ENCODE data around the gene ENTR1.

Gene ENTR1

DNA sequence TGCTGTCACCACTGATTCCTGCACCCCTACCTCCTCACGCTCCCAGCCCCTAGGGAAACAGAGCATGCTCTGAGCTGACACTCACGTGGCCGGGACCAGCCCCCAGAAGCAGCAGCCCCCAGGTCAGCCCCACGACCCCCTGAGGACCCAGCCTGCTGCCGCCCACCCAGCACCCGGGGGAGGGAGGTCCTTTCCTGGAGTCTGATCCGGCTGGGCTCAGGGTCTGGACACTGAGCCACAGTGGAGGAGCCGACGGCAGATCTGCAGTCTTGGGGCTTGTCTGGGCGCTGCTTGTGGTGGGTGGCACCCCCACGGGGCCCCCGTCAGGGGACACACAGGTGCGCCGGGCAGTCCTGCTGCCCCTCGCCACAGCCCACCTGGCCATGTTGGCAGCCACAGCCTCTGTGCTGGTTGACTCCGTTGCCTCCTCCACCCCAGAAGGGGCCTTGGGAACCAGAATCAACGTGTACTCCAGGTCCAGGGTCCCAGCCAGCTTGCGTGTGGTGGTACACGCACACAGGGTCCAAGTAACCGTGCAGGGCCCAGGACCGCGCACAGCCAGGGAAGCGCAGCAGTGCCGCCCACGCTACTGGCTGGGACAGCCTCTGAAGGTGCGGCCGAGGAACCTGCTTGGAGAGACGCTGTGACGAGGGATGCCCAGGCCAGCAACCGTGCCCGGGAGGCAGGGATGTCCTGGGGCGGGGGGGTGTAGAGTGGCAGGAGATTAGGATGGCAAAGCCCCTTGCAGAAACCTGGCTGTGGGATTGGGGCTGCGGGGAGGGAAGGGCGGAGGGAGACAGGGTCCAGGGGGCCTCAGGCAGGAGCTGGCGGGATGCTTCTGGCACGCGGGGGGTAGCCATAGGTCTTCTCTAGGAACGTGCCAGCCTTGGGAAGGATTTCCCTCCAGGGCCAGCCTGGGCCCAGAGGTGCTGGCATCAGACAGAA lies 50.4 kb downstream of the ENTR1 start:
- TF ChIP-seq, protein P1, sequence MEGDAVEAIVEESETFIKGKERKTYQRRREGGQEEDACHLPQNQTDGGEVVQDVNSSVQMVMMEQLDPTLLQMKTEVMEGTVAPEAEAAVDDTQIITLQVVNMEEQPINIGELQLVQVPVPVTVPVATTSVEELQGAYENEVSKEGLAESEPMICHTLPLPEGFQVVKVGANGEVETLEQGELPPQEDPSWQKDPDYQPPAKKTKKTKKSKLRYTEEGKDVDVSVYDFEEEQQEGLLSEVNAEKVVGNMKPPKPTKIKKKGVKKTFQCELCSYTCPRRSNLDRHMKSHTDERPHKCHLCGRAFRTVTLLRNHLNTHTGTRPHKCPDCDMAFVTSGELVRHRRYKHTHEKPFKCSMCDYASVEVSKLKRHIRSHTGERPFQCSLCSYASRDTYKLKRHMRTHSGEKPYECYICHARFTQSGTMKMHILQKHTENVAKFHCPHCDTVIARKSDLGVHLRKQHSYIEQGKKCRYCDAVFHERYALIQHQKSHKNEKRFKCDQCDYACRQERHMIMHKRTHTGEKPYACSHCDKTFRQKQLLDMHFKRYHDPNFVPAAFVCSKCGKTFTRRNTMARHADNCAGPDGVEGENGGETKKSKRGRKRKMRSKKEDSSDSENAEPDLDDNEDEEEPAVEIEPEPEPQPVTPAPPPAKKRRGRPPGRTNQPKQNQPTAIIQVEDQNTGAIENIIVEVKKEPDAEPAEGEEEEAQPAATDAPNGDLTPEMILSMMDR (IDR thresholded peaks at IDR 0.05; ENCODE audit: low read depth, low read length), result no peak
- peaks cover 3% of the 10 kb centered on the region for H3K9me3 ChIP-seq (ENCODE audit: severe bottlenecking)
- DNase-seq, result peak; percentile 24
- no peaks in the 10 kb centered on the region for H3K27me3 ChIP-seq (ENCODE audit: insufficient read depth, low read depth, severe bottlenecking)
- no peak overlapping the region for H3K27ac ChIP-seq
- no peak overlapping the region for H3K4me3 ChIP-seq (ENCODE audit: low read depth, low read length)
- peaks cover 38% of the 10 kb centered on the region for H3K36me3 ChIP-seq

DNA sequence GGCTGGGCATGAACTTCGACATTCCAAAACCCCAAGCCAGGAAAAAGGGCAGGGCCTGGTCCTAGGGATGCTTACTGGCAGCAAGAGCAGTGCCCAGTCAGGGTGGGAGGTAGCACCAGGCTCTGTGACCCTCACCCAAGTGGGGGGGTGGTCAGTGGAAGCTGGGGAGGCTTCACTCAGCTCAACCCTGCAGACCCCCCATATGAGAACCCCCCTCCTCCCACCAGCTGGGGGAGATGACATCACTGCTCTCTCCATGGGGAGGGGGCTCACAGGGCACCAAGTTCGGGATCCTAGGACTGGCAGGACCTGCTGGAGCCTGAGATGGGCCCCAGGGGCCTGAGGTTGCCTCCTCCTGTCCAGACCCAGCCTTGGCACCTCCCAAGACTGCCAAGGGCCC lies 51.5 kb downstream of the ENTR1 start:
- no peaks in the 10 kb centered on the region for H3K27me3 ChIP-seq (ENCODE audit: insufficient read depth, low read depth, severe bottlenecking)
- H3K36me3 ChIP-seq, result peaks cover 36% of the 10 kb centered on the region
- TF ChIP-seq, protein P1 (IDR thresholded peaks at IDR 0.05; ENCODE audit: low read depth, low read length), result no peak
- peaks cover 1% of the 10 kb centered on the region for H3K9me3 ChIP-seq (ENCODE audit: severe bottlenecking)
- H3K4me3 ChIP-seq (ENCODE audit: low read depth, low read length), result no peak overlapping the region
- no peak for DNase-seq
- no peak overlapping the region for H3K27ac ChIP-seq

DNA sequence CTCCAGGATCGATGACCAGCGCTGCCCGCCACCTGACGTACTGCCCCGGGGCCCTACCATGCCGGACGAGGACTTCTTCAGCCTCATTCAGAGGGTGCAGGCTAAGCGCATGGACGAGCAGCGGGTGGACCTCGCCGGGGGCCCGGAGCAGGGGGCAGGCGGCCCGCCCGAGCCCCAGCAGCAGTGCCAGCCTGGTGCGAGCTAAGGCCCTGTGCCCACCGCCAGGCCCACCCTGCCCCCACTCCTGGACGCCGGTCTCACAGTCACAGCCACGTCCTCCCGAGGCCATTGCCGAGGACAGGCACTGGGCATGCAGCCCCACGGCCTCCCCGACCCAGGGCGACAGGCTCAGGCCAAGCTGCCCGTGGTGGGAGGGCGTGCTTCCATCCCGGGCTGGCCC lies 52.4 kb downstream of the ENTR1 start:
- peaks cover 34% of the 10 kb centered on the region for H3K36me3 ChIP-seq
- H3K27ac ChIP-seq, result no peak overlapping the region
- DNase-seq, result no peak
- H3K27me3 ChIP-seq (ENCODE audit: insufficient read depth, low read depth, severe bottlenecking), result no peaks in the 10 kb centered on the region
- H3K4me3 ChIP-seq (ENCODE audit: low read depth, low read length), result no peak overlapping the region
- H3K9me3 ChIP-seq (ENCODE audit: severe bottlenecking), result no peaks in the 10 kb centered on the region
- TF ChIP-seq, protein P1 (IDR thresholded peaks at IDR 0.05; ENCODE audit: low read depth, low read length), result no peak

DNA sequence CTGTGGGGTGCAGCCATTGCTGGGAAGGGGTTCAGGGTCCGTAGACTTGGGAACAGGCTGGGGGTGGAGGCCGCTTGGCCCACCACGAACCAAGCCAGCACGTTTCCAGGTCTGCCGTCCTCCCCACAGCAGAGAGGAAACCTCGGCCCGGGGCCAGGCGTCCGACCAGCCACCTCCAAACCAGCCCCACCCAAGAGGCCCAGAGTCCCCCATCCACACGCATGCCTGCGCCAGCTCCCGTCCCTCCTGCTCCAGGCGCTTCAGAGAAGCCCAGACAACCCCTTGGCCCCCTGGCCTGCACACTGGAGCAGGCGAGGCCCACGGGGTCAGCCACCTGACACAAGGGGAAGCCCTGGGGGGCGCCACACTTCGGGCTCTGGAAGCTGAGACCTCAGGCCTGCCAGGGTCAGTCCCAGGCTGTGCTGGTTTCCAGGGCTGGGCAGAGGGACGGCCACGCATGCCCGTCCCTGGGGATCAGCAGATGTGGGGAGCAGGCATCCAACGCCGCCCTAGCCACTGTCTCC lies 53.1 kb downstream of the ENTR1 start:
- TF ChIP-seq, protein P1 (IDR thresholded peaks at IDR 0.05; ENCODE audit: low read depth, low read length), result no peak
- no peak overlapping the region; the same call in 1 of the 2 replicates for H3K27ac ChIP-seq
- no peak for DNase-seq
- no peaks in the 10 kb centered on the region for H3K27me3 ChIP-seq (ENCODE audit: insufficient read depth, low read depth, severe bottlenecking)
- H3K36me3 ChIP-seq, result peaks cover 34% of the 10 kb centered on the region
- no peak overlapping the region for H3K4me3 ChIP-seq (ENCODE audit: low read depth, low read length)
- no peaks in the 10 kb centered on the region for H3K9me3 ChIP-seq (ENCODE audit: severe bottlenecking)

DNA sequence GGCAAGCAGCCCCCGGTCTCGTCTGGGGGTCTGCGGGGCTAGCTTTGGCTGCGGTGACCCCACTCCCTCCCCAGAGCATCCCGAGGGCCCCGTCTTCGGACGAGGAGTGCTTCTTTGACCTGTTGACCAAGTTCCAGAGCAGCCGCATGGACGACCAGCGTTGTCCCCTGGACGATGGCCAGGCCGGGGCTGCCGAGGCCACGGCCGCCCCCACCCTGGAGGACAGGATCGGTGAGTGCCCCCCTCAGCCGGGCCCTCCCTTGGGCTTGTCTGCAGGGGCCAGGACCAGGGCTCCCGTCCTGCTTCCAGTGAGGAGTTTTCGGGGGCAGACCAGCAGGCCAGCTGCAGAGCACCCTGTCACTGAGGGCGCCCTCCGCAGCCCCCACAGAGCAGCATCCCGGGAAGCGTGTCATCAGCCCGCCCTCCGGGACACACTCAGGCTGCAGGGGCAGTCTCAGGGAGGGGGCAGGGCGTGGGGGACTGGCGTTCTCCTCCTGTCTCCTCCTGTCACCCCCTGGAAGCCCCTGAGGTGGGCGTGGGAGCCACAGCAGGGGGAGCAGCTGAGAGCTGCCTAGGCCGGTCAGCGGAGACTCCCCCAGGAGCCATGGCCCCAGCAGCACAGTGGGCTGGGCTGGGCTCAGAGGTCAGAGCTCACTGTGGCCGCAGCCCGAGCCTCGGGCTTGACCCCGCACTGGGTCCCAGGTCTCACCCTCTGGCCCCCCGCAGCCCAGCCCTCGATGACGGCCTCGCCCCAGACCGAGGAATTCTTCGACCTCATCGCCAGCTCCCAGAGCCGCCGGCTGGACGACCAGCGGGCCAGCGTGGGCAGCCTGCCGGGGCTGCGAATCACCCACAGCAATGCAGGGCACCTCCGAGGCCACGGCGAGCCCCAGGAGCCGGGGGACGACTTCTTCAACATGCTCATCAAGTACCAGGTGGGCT lies 54.5 kb downstream of the ENTR1 start:
- DNase-seq, result no peak
- Histone ChIP-seq H3K36me3 (peaks cover 34% of the 10 kb centered on the region), H3K27ac (no peak overlapping the region), H3K9me3 (ENCODE audit: severe bottlenecking) (no peaks in the 10 kb centered on the region), H3K4me3 (ENCODE audit: low read depth, low read length) (no peak overlapping the region), H3K27me3 (ENCODE audit: insufficient read depth, low read depth, severe bottlenecking) (no peaks in the 10 kb centered on the region)
- TF ChIP-seq, protein P1 (IDR thresholded peaks at IDR 0.05; ENCODE audit: low read depth, low read length), result no peak

Measured in WERI-Rb-1 (cell line).